Measurements from ENCODE around the gene CLEC12A. TPM values are rescaled to one million over a fixed set of nuclear protein-coding genes. Genes with fewer than 3 reads are reported as not detected.

Gene CLEC12A
- not detected in 2 replicates for total RNA-seq (2014; rRNA removed; shearing (Covaris generic); ENCODE audit: low replicate concordance)

DNA sequence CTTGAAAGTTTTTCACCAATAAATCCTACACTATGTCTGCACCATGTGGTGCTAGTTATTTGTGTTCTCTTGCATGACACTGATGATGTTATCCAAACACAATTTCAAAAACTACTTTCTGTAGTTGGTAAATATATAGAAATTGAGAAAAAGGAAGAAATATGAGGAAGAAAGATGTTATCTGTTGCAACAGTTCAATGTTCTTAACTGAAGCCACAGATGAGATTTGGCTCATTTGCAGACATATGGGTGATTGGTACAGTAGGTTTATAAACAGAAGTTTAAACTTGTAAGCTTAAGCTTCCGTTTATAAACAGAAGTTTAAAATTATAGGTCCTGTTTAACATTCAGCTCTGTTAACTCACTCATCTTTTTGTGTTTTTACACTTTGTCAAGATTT is at the start of gene CLEC12A:
CLEC12A (plus strand) TSS at position 229 of the 400 bp plus-strand sequence. CDS start 188 bp downstream, outside the sequence.
- DNase-seq = no peak
- Histone ChIP-seq H3K79me2 (ENCODE audit: low read length) (no peaks in the 10 kb centered on the region), H3K36me3 (ENCODE audit: insufficient read depth, low read length) (no peaks in the 10 kb centered on the region), H3K9ac (ENCODE audit: low read length) (no peak within 1 kb of the TSS), H3K27me3 (ENCODE audit: low read length) (no peaks in the 10 kb centered on the region), H2AFZ (ENCODE audit: low read length) (no peak within 1 kb of the TSS), H3K4me2 (ENCODE audit: low read depth, low read length, poor library complexity, severe bottlenecking) (no peak within 1 kb of the TSS), H4K20me1 (ENCODE audit: insufficient read depth, low read depth, low read length) (no peaks in the 10 kb centered on the region), H3K4me3 (ENCODE audit: low read length) (no peak within 1 kb of the TSS), H3K4me1 (ENCODE audit: low read length) (no peaks in the 10 kb centered on the region), H3K9me2 (replicated peaks; ENCODE audit: insufficient read depth, low read length) (no peaks in the 10 kb centered on the region), H3K27ac (ENCODE audit: low read length) (no peak within 1 kb of the TSS), H3K9me3 (ENCODE audit: low read length) (no peaks in the 10 kb centered on the region)

DNA sequence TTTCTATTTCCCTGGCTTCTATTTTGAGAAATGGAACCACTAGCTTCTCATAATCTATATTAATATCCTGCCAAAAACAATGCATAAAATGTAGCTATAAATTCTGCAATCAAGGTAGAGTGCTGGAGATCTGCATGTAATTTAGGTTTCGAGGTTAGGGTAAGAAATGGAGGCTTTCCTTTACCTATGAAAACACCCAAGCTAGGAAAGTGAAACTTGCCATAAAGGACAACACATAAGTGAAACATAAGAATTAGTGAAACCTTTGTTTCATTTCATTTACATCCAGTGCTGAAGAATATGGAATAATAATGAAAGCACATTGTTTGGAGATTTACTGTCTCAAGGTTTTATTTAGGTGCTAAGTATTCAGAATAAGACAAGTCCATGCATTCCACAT is 48.8 kb upstream of the CLEC12A start:
- H3K36me3 ChIP-seq (ENCODE audit: insufficient read depth, low read length) = no peaks in the 10 kb centered on the region
- no peaks in the 10 kb centered on the region for H3K79me2 ChIP-seq (ENCODE audit: low read length)
- H4K20me1 ChIP-seq (ENCODE audit: insufficient read depth, low read depth, low read length) = no peaks in the 10 kb centered on the region
- H3K27ac ChIP-seq (ENCODE audit: low read length) = no peak overlapping the region
- no peak overlapping the region for H3K9ac ChIP-seq (ENCODE audit: low read length)
- no peak overlapping the region for H3K4me3 ChIP-seq (ENCODE audit: low read length)
- no peak for DNase-seq
- H3K4me2 ChIP-seq (ENCODE audit: low read depth, low read length, poor library complexity, severe bottlenecking) = no peak overlapping the region
- H3K9me2 ChIP-seq (replicated peaks; ENCODE audit: insufficient read depth, low read length) = no peaks in the 10 kb centered on the region
- no peak overlapping the region for H2AFZ ChIP-seq (ENCODE audit: low read length)
- H3K4me1 ChIP-seq (ENCODE audit: low read length) = no peaks in the 10 kb centered on the region
- no peaks in the 10 kb centered on the region for H3K9me3 ChIP-seq (ENCODE audit: low read length)
- H3K27me3 ChIP-seq (ENCODE audit: low read length) = no peaks in the 10 kb centered on the region

DNA sequence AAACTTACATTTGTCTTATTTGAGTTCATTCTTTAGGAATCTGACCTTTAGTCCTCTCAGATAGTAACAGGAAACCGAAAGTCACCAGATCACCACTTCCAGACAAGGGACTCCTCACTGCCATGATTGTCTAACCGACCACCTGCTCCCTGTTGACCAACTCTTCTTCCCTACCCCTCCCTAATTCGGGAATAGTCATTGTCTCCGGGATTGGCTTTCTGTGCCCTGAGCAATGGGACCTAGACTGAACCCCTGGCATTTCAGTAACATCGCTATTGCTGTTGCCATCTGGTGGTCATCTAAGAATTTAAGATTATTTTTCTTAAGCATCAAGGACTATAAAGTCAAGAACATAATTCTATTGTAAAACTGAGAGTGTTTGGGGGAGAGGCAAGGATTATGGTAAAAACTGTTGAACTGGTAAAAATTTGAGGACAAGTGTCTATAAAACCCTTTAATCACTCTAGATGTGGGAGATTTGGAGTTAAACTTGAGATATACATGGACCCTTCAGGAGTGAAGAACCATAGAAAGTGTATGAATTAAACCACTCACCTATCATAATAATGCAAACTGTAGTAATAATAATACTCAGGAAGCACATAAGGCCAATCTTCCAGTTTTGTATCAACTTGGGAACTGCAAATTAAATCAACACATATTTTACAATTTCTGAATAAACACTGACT is 45.4 kb upstream of the CLEC12A start:
- no peak overlapping the region for H2AFZ ChIP-seq (ENCODE audit: low read length)
- H4K20me1 ChIP-seq (ENCODE audit: insufficient read depth, low read depth, low read length) = no peaks in the 10 kb centered on the region
- H3K27ac ChIP-seq (ENCODE audit: low read length) = no peak overlapping the region
- no peak overlapping the region for H3K4me3 ChIP-seq (ENCODE audit: low read length)
- H3K9me2 ChIP-seq (replicated peaks; ENCODE audit: insufficient read depth, low read length) = no peaks in the 10 kb centered on the region
- H3K4me2 ChIP-seq (ENCODE audit: low read depth, low read length, poor library complexity, severe bottlenecking) = no peak overlapping the region
- peak; percentile 66 for DNase-seq
- H3K9ac ChIP-seq (ENCODE audit: low read length) = no peak overlapping the region
- H3K4me1 ChIP-seq (ENCODE audit: low read length) = no peaks in the 10 kb centered on the region
- H3K79me2 ChIP-seq (ENCODE audit: low read length) = no peaks in the 10 kb centered on the region
- H3K27me3 ChIP-seq (ENCODE audit: low read length) = no peaks in the 10 kb centered on the region
- H3K9me3 ChIP-seq (ENCODE audit: low read length) = no peaks in the 10 kb centered on the region
- no peaks in the 10 kb centered on the region for H3K36me3 ChIP-seq (ENCODE audit: insufficient read depth, low read length)

DNA sequence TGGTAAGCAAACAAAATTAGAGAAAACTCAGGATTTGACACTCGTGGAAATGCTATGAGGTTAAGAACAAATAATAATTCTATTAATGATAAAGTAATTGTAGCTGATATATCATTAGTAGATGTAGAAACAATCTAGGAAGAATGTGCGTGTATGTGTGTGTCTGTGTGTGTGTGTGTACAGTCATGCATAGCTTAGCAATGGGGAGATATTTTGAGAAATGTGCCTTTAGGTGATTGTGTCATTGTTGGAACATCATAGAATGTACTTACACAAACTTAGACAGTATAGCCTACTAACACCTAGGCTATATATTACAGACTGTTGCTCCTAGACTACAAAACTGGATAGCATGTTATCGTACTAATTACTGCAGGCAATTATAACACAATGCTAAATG is 44.3 kb upstream of the CLEC12A start:
- no peak for DNase-seq
- H3K4me1 ChIP-seq (ENCODE audit: low read length) = no peaks in the 10 kb centered on the region
- H3K27me3 ChIP-seq (ENCODE audit: low read length) = no peaks in the 10 kb centered on the region
- H4K20me1 ChIP-seq (ENCODE audit: insufficient read depth, low read depth, low read length) = no peaks in the 10 kb centered on the region
- no peaks in the 10 kb centered on the region for H3K9me3 ChIP-seq (ENCODE audit: low read length)
- H3K36me3 ChIP-seq (ENCODE audit: insufficient read depth, low read length) = no peaks in the 10 kb centered on the region
- H3K4me2 ChIP-seq (ENCODE audit: low read depth, low read length, poor library complexity, severe bottlenecking) = no peak overlapping the region
- no peak overlapping the region for H3K27ac ChIP-seq (ENCODE audit: low read length)
- no peak overlapping the region for H3K9ac ChIP-seq (ENCODE audit: low read length)
- no peaks in the 10 kb centered on the region for H3K79me2 ChIP-seq (ENCODE audit: low read length)
- H2AFZ ChIP-seq (ENCODE audit: low read length) = no peak overlapping the region
- no peaks in the 10 kb centered on the region for H3K9me2 ChIP-seq (replicated peaks; ENCODE audit: insufficient read depth, low read length)
- no peak overlapping the region for H3K4me3 ChIP-seq (ENCODE audit: low read length)

DNA sequence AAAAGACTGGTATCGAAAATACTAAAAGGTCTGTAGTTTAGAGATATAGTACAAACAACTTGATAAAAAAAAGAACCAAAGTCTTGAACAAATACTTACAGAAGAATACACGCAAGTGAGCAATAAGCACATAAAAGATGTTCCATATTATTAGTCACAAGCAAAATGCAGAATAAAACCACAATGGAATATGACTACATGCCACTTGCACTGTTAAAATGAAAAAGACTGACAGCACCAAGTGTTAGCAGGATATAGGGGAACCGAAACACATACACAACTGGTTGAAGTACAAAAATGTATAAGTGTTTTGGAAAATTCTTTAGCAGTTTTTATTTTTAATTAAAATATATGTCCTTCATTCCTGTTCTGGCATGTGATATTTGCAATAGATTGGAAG is 42.6 kb upstream of the CLEC12A start:
- no peak overlapping the region for H3K4me2 ChIP-seq (ENCODE audit: low read depth, low read length, poor library complexity, severe bottlenecking)
- H3K79me2 ChIP-seq (ENCODE audit: low read length) = no peaks in the 10 kb centered on the region
- no peak overlapping the region for H2AFZ ChIP-seq (ENCODE audit: low read length)

DNA sequence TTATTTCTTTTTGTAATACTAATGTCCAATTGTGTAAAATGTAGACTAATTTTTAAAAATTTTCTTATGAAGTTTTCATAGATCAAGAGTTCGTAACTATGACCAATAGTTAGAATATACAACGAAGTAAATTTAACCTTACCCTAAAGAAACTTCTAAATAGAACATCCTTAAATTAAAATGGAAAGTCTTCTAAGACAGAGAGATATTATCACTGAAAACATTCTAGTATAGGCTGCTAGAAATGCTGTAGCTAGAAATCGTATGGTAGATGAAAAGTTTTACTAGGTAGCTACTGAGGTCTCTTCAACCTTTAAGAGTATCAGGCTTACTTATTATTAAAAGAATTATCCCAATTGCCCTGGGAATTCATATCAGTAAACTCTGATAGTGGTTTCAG is 40.0 kb upstream of the CLEC12A start:
- H3K27ac ChIP-seq (ENCODE audit: low read length) = no peak overlapping the region
- no peaks in the 10 kb centered on the region for H4K20me1 ChIP-seq (ENCODE audit: insufficient read depth, low read depth, low read length)
- no peaks in the 10 kb centered on the region for H3K79me2 ChIP-seq (ENCODE audit: low read length)
- no peak overlapping the region for H3K4me2 ChIP-seq (ENCODE audit: low read depth, low read length, poor library complexity, severe bottlenecking)
- no peaks in the 10 kb centered on the region for H3K9me3 ChIP-seq (ENCODE audit: low read length)
- H3K4me1 ChIP-seq (ENCODE audit: low read length) = no peaks in the 10 kb centered on the region
- no peaks in the 10 kb centered on the region for H3K27me3 ChIP-seq (ENCODE audit: low read length)
- no peak overlapping the region for H2AFZ ChIP-seq (ENCODE audit: low read length)
- no peak overlapping the region for H3K9ac ChIP-seq (ENCODE audit: low read length)
- no peaks in the 10 kb centered on the region for H3K9me2 ChIP-seq (replicated peaks; ENCODE audit: insufficient read depth, low read length)
- H3K36me3 ChIP-seq (ENCODE audit: insufficient read depth, low read length) = no peaks in the 10 kb centered on the region
- no peak for DNase-seq
- no peak overlapping the region for H3K4me3 ChIP-seq (ENCODE audit: low read length)

More for the DNA sequence above, 42.6 kb upstream of the CLEC12A start:
- no peak overlapping the region for H3K9ac ChIP-seq (ENCODE audit: low read length)
- no peaks in the 10 kb centered on the region for H3K27me3 ChIP-seq (ENCODE audit: low read length)
- H4K20me1 ChIP-seq (ENCODE audit: insufficient read depth, low read depth, low read length) = no peaks in the 10 kb centered on the region
- H3K36me3 ChIP-seq (ENCODE audit: insufficient read depth, low read length) = no peaks in the 10 kb centered on the region
- DNase-seq = no peak
- no peaks in the 10 kb centered on the region for H3K4me1 ChIP-seq (ENCODE audit: low read length)
- H3K27ac ChIP-seq (ENCODE audit: low read length) = no peak overlapping the region
- no peak overlapping the region for H3K4me3 ChIP-seq (ENCODE audit: low read length)
- H3K9me3 ChIP-seq (ENCODE audit: low read length) = no peaks in the 10 kb centered on the region
- no peaks in the 10 kb centered on the region for H3K9me2 ChIP-seq (replicated peaks; ENCODE audit: insufficient read depth, low read length)

DNA sequence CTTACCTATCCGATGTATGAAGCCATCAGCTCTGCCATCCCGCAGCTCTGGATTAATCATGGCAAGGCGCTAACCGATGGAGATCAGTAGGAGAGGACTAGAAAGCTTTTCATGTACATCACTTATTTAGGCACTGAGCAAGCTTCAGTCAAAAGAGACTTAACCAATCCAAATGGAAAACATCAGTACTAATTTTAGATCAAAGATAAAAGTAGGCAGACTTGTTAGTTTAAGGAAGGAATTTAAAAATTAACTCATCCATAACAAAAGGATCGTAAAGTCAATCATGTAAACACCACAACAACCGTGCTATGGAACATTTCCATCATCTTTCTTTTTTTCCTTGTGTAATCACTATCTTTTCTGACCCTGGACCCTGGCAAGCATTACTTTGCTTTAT is 38.9 kb upstream of the CLEC12A start, which contains the start of gene CLEC2A:
CLEC2A (minus strand) TSS at position 101 of the 400 bp plus-strand sequence; CDS start at position 60, 41 bp downstream.
- Histone ChIP-seq H3K36me3 (ENCODE audit: insufficient read depth, low read length) (no peaks in the 10 kb centered on the region), H3K4me2 (ENCODE audit: low read depth, low read length, poor library complexity, severe bottlenecking) (no peak within 1 kb of the TSS), H3K9ac (ENCODE audit: low read length) (no peak within 1 kb of the TSS), H3K4me1 (ENCODE audit: low read length) (no peaks in the 10 kb centered on the region), H2AFZ (ENCODE audit: low read length) (no peak within 1 kb of the TSS), H3K79me2 (ENCODE audit: low read length) (no peaks in the 10 kb centered on the region), H3K27me3 (ENCODE audit: low read length) (no peaks in the 10 kb centered on the region), H3K27ac (ENCODE audit: low read length) (no peak within 1 kb of the TSS), H3K4me3 (ENCODE audit: low read length) (no peak within 1 kb of the TSS), H3K9me3 (ENCODE audit: low read length) (no peaks in the 10 kb centered on the region), H3K9me2 (replicated peaks; ENCODE audit: insufficient read depth, low read length) (no peaks in the 10 kb centered on the region), H4K20me1 (ENCODE audit: insufficient read depth, low read depth, low read length) (no peaks in the 10 kb centered on the region)
- DNase-seq = no peak

DNA sequence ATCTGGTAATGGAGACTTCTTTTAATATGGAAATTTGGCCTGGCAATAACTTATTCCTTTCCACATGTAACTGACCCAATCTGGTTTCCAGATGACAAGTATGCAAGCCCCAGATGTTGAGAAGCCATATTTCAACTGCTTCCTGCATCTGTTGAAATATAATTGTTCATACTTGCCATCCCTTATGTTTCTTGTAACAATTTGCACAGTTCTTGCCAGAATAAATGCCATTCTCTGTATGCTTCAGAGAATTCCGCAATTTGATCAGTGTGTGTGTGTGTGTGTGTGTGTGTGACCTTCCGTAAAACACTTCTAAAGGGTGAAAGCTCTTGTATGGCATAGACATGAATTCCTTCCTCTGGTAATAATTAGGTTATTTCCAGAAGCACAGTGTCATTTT is 37.3 kb upstream of the CLEC12A start:
- no peaks in the 10 kb centered on the region for H3K9me3 ChIP-seq (ENCODE audit: low read length)
- no peak overlapping the region for H3K27ac ChIP-seq (ENCODE audit: low read length)
- H4K20me1 ChIP-seq (ENCODE audit: insufficient read depth, low read depth, low read length) = no peaks in the 10 kb centered on the region

More for the DNA sequence above, 37.3 kb upstream of the CLEC12A start:
- no peak overlapping the region for H3K9ac ChIP-seq (ENCODE audit: low read length)
- H3K27me3 ChIP-seq (ENCODE audit: low read length) = no peaks in the 10 kb centered on the region
- no peaks in the 10 kb centered on the region for H3K79me2 ChIP-seq (ENCODE audit: low read length)
- no peak overlapping the region for H3K4me2 ChIP-seq (ENCODE audit: low read depth, low read length, poor library complexity, severe bottlenecking)
- H3K4me1 ChIP-seq (ENCODE audit: low read length) = no peaks in the 10 kb centered on the region
- no peak for DNase-seq
- H3K9me2 ChIP-seq (replicated peaks; ENCODE audit: insufficient read depth, low read length) = no peaks in the 10 kb centered on the region
- no peak overlapping the region for H3K4me3 ChIP-seq (ENCODE audit: low read length)
- no peaks in the 10 kb centered on the region for H3K36me3 ChIP-seq (ENCODE audit: insufficient read depth, low read length)
- no peak overlapping the region for H2AFZ ChIP-seq (ENCODE audit: low read length)

All from Karpas-422 (cell line).